ENCODE measurements around the gene APEH. TPM values are rescaled to one million over a fixed set of nuclear protein-coding genes. Genes with fewer than 3 reads are reported as not detected.
A peak's percentile ranks its signal among the peaks of the same experiment; 100 is the strongest.
"Not testable (repeated sequence)": the region's sequence is repeated elsewhere in the genome, so short reads cannot be mapped to it uniquely, and the experiment has no call there.

The APEH gene
- polyA plus RNA-seq, 2 of the 4 experiments (the other 2 are of a cell fraction), result 60.8 to 64.9 TPM

GRCh38 chr3:49689046-49689907 lies 15.1 kb downstream of the APEH start, which contains the start of the genes MST1 and RNF123 (continued):
- TF ChIP-seq EHMT2 (IDR thresholded peaks at IDR 0.05; ENCODE audit: low read depth) (no peak), ELK1 (IDR thresholded peaks at IDR 0.05; ENCODE audit: low read depth, low read length) (no peak), ZFP36 (IDR thresholded peaks at IDR 0.05; ENCODE audit: borderline replicate concordance, partially characterized antibody) (no peak), KDM1A (IDR thresholded peaks at IDR 0.05; ENCODE audit: low read depth) (no peak), NFE2L2 (conservative IDR thresholded peaks at IDR 0.05; ENCODE audit: low read length) (no peak), CBX8 (IDR thresholded peaks at IDR 0.05) (no peak), BHLHE40 (IDR thresholded peaks at IDR 0.05; ENCODE audit: low read depth, low read length) (no peak), ZC3H11A (IDR thresholded peaks at IDR 0.05) (no peak), ZNF302 (CRISPR knock-in tag; IDR thresholded peaks at IDR 0.05) (no peak), HEYL (CRISPR knock-in tag; IDR thresholded peaks at IDR 0.05) (no peak), JUN (IDR thresholded peaks at IDR 0.05) (peak; percentile 36 to 67; a peak in 2 of 5 replicates)
- TF ChIP-seq, protein P1, sequence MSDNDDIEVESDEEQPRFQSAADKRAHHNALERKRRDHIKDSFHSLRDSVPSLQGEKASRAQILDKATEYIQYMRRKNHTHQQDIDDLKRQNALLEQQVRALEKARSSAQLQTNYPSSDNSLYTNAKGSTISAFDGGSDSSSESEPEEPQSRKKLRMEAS (IDR thresholded peaks at IDR 0.05), result peak; percentile 70; the same call in 1 of the 2 replicates

DNA sequence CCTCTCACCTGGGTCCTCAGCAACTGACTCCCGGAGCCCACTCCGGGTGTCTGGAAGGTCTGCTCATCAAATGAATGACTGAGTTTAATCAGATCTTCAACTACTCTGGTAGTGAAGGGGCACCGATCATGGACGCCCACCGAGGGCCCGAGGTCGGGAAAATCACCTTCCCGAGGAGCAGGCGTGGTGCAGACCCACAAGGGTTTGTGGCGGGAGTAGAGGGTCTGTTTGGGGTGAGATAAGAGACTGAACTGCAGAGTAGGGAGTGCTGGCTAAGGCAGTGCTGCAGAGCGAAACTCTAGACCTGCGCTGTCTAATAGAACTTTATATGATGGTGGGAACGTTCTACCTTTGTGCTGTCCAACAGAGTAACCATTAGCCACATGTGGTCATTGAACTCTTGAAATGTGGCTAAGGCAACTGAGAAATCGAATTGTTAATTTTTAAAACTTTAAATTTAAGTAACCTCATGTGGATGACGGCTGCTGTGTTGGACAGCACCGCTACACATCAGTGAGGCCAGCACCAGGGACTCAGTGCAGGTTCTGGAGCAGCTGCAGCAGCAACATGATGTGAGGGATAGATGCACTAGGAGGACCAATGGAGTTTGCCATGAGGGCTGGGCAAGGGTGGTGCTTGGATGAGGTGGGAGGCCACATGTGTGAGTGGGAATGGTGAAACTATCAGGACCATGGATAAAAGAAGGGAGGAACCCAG lies 15.9 kb downstream of the APEH start:
- peak; percentile 54; the same call in 1 of the 2 replicates for TF ChIP-seq REST (IDR thresholded peaks at IDR 0.05)
- H3K4me1 ChIP-seq; FAIRE-seq; POLR2A ChIA-PET; DNase-seq (ENCODE audit: low read depth in 1 of 2, low spot score in 1 of 2); H3K9me3 ChIP-seq: not testable (repeated sequence)
- WGBS (ENCODE audit: missing lambda C conversion rate), result 25% methylated on average over 5 of the region's 16 CpGs
- Histone ChIP-seq H3K27ac (peak overlapping the region; percentile 86 to 95), H3K4me2 (peak overlapping the region; percentile 81), H3K4me3 (peak overlapping the region; percentile 92)
- CTCF ChIA-PET, result interaction anchor here (1.0 to 2.9 kb wide), 3 partner anchors 9 to 150 kb away, joined by 3 to 13 read pairs (median 4); no protein-coding TSS in a partner anchor
- ATAC-seq, result peak in 1 of 2 experiments; percentile 0; a peak in 1 of 6 replicates

DNA sequence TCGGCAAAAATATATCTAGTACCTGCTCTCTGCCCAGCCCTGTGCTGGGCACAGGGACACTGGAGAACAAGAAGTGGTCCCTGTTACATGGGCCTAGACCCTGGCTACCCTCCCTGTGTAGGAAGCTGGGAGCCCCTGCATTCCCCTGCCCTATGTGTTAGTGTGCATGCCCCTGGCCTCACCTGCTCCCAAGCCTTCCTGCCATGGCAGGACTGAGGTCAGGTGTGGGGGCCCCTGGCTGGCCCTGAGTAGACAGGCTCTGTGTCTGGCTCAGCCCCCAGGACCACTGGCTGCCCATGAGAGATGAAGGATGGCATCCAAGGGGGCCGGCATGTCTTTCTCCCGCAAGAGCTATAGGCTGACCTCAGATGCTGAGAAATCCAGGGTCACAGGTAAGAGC lies 16.7 kb downstream of the APEH start:
- not testable (repeated sequence) for H3K9me3 ChIP-seq; H3K4me3 ChIP-seq; ATAC-seq; FAIRE-seq; H3K4me1 ChIP-seq; H3K27ac ChIP-seq; DNase-seq (ENCODE audit: low read depth in 1 of 2, low spot score in 1 of 2)
- 100% methylated on average over 2 of the region's 3 CpGs for WGBS (ENCODE audit: missing lambda C conversion rate)
- ChIA-PET POLR2A (interaction anchor here (0.6 kb wide), 1 partner anchor 594 kb away, joined by 4 read pairs; no protein-coding TSS in a partner anchor), CTCF (interaction anchor here (2.9 kb wide), 1 partner anchor 151 kb away, joined by 13 read pairs; no protein-coding TSS in a partner anchor)
- peak overlapping the region; percentile 81 for H3K4me2 ChIP-seq

GRCh38 chr3:49691481-49691880 lies 17.3 kb downstream of the APEH start:
- POLR2A ChIA-PET, result interaction anchor here (0.6 kb wide), 1 partner anchor 595 kb away, joined by 4 read pairs; no protein-coding TSS in a partner anchor
- CTCF ChIA-PET, result interaction anchor here (2.9 kb wide), 1 partner anchor 152 kb away, joined by 13 read pairs; no protein-coding TSS in a partner anchor
- not testable (repeated sequence) for H3K27ac ChIP-seq; H3K4me2 ChIP-seq; H3K4me1 ChIP-seq; H3K4me3 ChIP-seq; H3K9me3 ChIP-seq; FAIRE-seq; ATAC-seq; DNase-seq (ENCODE audit: low read depth in 1 of 2, low spot score in 1 of 2)
- WGBS (ENCODE audit: missing lambda C conversion rate), result 100% methylated on average over 3 of the region's 3 CpGs

GRCh38 chr3:49694409-49695070 lies 20.4 kb downstream of the APEH start:
- H3K4me3 ChIP-seq; ATAC-seq; H3K4me2 ChIP-seq; H3K27ac ChIP-seq; H3K4me1 ChIP-seq; DNase-seq (ENCODE audit: low read depth in 1 of 2, low spot score in 1 of 2); H3K9me3 ChIP-seq; POLR2A ChIA-PET; FAIRE-seq: not testable (repeated sequence)
- WGBS (ENCODE audit: missing lambda C conversion rate), result 66% methylated on average over 5 of the region's 6 CpGs
- CTCF ChIA-PET, result interaction anchor here (1.2 kb wide), 1 partner anchor 17 kb away, joined by 3 read pairs; no protein-coding TSS in a partner anchor

DNA sequence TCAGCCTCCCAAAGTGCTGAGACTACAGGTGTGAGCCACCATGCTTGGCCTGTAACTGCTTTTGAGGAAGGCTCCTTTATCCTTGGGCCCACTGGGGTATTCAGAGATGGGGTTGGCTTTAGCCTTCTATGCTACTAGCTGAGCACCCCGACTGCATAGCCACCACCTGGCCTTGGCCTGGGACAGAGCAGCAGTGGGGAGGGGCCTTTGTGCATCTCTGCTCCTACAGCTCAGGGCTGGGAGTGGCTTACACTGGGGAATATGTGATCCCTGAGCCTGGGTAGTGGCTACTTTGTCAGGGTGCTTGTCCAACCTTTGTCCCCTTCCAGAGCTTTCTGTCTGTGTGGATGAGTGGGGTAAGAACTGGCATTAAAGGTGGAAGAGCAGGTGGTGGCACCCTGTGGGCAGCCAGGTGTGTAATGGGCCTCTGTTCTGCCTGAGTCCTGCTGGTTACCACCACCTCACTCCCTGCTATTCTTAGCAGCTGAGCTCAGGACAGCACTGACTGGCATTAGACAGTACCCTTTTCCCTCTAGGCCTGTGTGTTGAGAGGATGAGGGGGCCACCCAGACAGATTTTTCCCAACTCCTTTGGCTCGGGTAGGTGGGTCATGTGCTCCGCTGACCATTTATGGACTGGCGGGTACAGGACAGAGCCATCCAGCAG lies 21.3 kb downstream of the APEH start:
- H3K27ac ChIP-seq; H3K4me3 ChIP-seq; POLR2A ChIA-PET; DNase-seq (ENCODE audit: low read depth in 1 of 2, low spot score in 1 of 2); ATAC-seq; FAIRE-seq; H3K9me3 ChIP-seq; H3K4me2 ChIP-seq; H3K4me1 ChIP-seq: not testable (repeated sequence)
- 73% methylated on average over 3 of the region's 4 CpGs for WGBS (ENCODE audit: missing lambda C conversion rate)
- CTCF ChIA-PET, result interaction anchor here (1.2 to 2.9 kb wide), 2 partner anchors 18 to 144 kb away, joined by 3 to 9 read pairs; no protein-coding TSS in a partner anchor

Data from A549 (cell line).